OCI-LY3 (cell line): ENCODE measurements around the gene SLFNL1.

Experiments used
- H2AFZ ChIP-seq: fragments of 200-600, 300-600 bp; shearing (Covaris generic); 2 replicates; pipeline ENCODE4 v1.6.0; 2014; ENCODE audit warnings: antibody characterized with exemption, low read depth, low read length
- H3K27ac ChIP-seq: fragments of 200-600, 300-600 bp; sonication (generic); 2 replicates; pipeline ENCODE4 v1.5.1; 2014; ENCODE audit warnings: mild to moderate bottlenecking, low read length, moderate library complexity, mixed read lengths
- H3K27me3 ChIP-seq: fragments of 200-600, 300-600 bp; sonication (generic); 2 replicates; pipeline ENCODE4 v1.6.1; 2014; ENCODE audit warnings: low read depth, low read length, mixed read lengths
- H3K36me3 ChIP-seq: fragments of 200-600, 300-600 bp; sonication (generic); replicated peaks from 2 replicates; pipeline ENCODE3; 2014; ENCODE audit warnings: low read depth, low read length, mixed read lengths
- H3K4me1 ChIP-seq: fragments of 300-600, 200-600 bp; sonication (generic); 2 replicates; pipeline ENCODE4 v1.6.1; 2014; ENCODE audit warnings: low read length, mixed read lengths
- H3K4me2 ChIP-seq: fragments of 200-600, 300-600 bp; sonication (generic); 2 replicates; pipeline ENCODE4 v1.6.1; 2014; ENCODE audit warnings: low read length, mixed read lengths
- H3K4me3 ChIP-seq: fragments of 300-600, 200-600 bp; sonication (generic); 2 replicates; pipeline ENCODE4 v1.5.1; 2014; ENCODE audit warnings: antibody characterized with exemption, mild to moderate bottlenecking, low read length, moderate library complexity
- H3K79me2 ChIP-seq: fragments of 300-600, 200-600 bp; shearing (Covaris generic); 2 replicates; pipeline ENCODE4 v1.6.1; 2014; ENCODE audit warnings: mild to moderate bottlenecking, low read length, mixed read lengths
- H3K9ac ChIP-seq: fragments of 300-600, 200-600 bp; shearing (Covaris generic); 2 replicates; pipeline ENCODE4 v1.6.0; 2014; ENCODE audit warnings: mild to moderate bottlenecking, low read length, moderate library complexity
- H3K9me3 ChIP-seq: fragments of 200-600, 300-600 bp; shearing (Covaris generic); 2 replicates; pipeline ENCODE4 v1.6.1; 2014; ENCODE audit warnings: low read length, mixed read lengths; ENCODE audit not compliant: insufficient read depth
- H4K20me1 ChIP-seq: fragments of 200-600, 300-600 bp; sonication (generic); 2 replicates; pipeline ENCODE4 v1.6.1; 2016; ENCODE audit warnings: low read length, mixed read lengths; ENCODE audit not compliant: insufficient read depth
- EZH2phosphoT487 ChIP-seq: fragments of 200-600 bp; shearing (Covaris generic); IDR thresholded peaks from 2 replicates; pipeline ENCODE4 v1.6.1; 2018; ENCODE audit warnings: antibody characterized with exemption, mixed run types, low read depth
- TF ChIP-seq, protein P1 (sequence below): fragments of 200-600, 300-600 bp; sonication (generic); IDR thresholded peaks from 2 replicates; pipeline ENCODE4 v1.5.1; 2014; ENCODE audit warnings: antibody characterized with exemption, low read length, low read depth

The SLFNL1 gene

DNA sequence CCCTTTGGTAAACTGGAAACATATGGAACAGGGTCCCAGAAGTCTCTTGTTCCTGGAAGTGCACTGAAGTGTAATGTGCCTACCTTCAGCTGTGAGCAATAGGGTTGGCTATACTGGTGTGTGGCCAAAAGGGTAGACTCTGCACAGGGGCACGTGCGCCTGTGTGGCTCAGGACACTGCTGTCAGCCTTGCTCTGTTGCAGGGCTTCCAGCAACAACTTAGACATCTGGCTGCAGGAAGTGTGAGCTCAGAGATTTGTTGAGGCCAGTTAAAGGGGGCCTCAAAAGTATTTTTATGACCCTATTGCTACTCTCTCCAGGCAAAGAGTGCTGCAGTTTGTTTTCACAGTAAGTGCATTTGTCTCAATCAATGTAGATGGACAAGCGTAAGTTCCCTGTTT is 34.6 kb downstream of the SLFNL1 start:
- Histone ChIP-seq H3K4me1 (no peaks in the 10 kb centered on the region), H3K9ac (no peak overlapping the region), H3K9me3 (no peaks in the 10 kb centered on the region), H2AFZ (no peak overlapping the region), H3K4me2 (no peak overlapping the region), H3K27me3 (no peaks in the 10 kb centered on the region), H3K79me2 (peaks cover 50% of the 10 kb centered on the region), H4K20me1 (peaks cover 5% of the 10 kb centered on the region), H3K4me3 (no peak overlapping the region), H3K36me3 (peaks cover 82% of the 10 kb centered on the region), H3K27ac (no peak overlapping the region)
- no peak for TF ChIP-seq EZH2phosphoT487
- TF ChIP-seq, protein P1, sequence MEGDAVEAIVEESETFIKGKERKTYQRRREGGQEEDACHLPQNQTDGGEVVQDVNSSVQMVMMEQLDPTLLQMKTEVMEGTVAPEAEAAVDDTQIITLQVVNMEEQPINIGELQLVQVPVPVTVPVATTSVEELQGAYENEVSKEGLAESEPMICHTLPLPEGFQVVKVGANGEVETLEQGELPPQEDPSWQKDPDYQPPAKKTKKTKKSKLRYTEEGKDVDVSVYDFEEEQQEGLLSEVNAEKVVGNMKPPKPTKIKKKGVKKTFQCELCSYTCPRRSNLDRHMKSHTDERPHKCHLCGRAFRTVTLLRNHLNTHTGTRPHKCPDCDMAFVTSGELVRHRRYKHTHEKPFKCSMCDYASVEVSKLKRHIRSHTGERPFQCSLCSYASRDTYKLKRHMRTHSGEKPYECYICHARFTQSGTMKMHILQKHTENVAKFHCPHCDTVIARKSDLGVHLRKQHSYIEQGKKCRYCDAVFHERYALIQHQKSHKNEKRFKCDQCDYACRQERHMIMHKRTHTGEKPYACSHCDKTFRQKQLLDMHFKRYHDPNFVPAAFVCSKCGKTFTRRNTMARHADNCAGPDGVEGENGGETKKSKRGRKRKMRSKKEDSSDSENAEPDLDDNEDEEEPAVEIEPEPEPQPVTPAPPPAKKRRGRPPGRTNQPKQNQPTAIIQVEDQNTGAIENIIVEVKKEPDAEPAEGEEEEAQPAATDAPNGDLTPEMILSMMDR, result no peak

DNA sequence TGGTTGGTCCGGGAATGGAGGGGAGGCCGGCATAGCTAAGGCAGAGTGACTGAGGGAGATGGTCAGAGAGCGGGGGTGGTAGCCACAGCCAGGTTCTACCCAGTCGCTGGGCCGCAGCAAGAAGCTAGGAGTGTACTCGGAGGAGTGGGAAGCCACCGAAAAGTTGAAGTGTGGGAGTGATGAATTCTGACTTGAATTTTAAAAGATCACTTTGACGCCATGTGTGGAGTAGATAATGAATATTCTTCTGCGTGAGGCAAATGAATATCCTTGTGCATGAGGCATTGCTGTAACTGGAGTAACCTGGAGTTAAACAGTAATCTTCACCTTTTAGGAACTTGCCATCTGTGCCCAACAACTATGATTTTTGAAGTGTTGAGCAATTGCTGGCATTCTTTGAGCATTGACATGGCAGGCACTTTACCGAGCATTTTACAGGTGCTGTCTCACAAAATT is 35.2 kb downstream of the SLFNL1 start:
- Histone ChIP-seq H3K4me3 (no peak overlapping the region), H2AFZ (no peak overlapping the region), H3K4me1 (peaks cover 6% of the 10 kb centered on the region), H3K4me2 (no peak overlapping the region), H3K27ac (no peak overlapping the region), H3K9me3 (no peaks in the 10 kb centered on the region), H3K36me3 (peaks cover 76% of the 10 kb centered on the region), H3K27me3 (no peaks in the 10 kb centered on the region), H3K79me2 (peaks cover 50% of the 10 kb centered on the region), H3K9ac (no peak overlapping the region), H4K20me1 (peaks cover 10% of the 10 kb centered on the region)
- TF ChIP-seq, protein P1, result no peak
- no peak for TF ChIP-seq EZH2phosphoT487

DNA sequence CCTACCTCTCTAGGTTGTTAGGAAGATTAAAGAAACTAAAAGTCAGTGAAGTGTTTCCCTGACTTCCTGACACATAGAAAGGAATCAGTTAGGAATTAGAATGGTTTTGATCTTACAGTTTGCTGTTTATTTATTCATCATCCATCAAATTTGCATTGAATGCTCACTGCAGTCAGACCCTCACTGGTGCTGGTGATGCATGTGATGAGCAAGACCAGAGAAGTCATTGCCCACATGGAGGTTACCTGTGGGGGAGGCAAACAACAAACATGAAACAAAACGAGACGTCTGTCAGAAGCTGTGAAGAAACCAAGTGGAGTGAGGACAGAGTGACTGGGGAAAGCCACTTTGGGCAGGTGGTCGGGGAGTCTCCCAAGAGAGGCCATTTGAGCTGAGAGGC is 35.6 kb downstream of the SLFNL1 start:
- H3K4me1 ChIP-seq, result peaks cover 11% of the 10 kb centered on the region

DNA sequence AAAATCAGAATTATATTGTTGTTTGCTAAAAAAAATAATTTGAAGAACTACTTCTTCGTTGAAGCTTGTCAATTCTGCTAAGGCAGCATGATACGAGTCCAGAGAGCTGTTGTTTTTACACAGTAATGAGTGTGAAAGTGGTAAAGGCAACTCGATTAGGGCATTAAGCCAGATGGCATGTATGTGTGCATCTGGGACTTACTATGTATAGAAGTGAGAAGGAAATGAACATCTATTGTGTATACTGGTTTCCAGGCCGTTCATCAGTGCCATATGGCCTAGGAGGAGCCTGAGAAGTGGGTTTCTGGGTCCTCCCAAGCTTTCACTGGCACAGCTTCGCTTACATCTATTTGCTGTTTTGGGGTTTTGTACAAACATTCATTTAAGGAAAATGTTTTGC is 36.4 kb downstream of the SLFNL1 start:
- peaks cover 11% of the 10 kb centered on the region for H3K4me1 ChIP-seq
- no peak for TF ChIP-seq EZH2phosphoT487
- TF ChIP-seq, protein P1, result no peak
- peaks cover 15% of the 10 kb centered on the region for H4K20me1 ChIP-seq
- no peak overlapping the region for H3K4me2 ChIP-seq
- H3K79me2 ChIP-seq, result peaks cover 60% of the 10 kb centered on the region
- H3K27me3 ChIP-seq, result no peaks in the 10 kb centered on the region
- no peak overlapping the region for H3K4me3 ChIP-seq
- H3K9ac ChIP-seq, result no peak overlapping the region
- no peaks in the 10 kb centered on the region for H3K9me3 ChIP-seq
- no peak overlapping the region for H2AFZ ChIP-seq
- no peak overlapping the region for H3K27ac ChIP-seq
- peaks cover 70% of the 10 kb centered on the region for H3K36me3 ChIP-seq

More for the DNA sequence above, 35.6 kb downstream of the SLFNL1 start:
- Histone ChIP-seq H2AFZ (no peak overlapping the region), H3K79me2 (peaks cover 52% of the 10 kb centered on the region), H4K20me1 (peaks cover 15% of the 10 kb centered on the region), H3K9ac (no peak overlapping the region), H3K27ac (no peak overlapping the region), H3K4me2 (no peak overlapping the region), H3K36me3 (peaks cover 74% of the 10 kb centered on the region), H3K27me3 (no peaks in the 10 kb centered on the region), H3K9me3 (no peaks in the 10 kb centered on the region), H3K4me3 (no peak overlapping the region)
- TF ChIP-seq, protein P1, result no peak
- TF ChIP-seq EZH2phosphoT487, result no peak
